ENCODE results near the gene GSE1. TPM values are rescaled to one million over a fixed set of nuclear protein-coding genes. Genes with fewer than 3 reads are reported as not detected.
A peak's percentile ranks its signal among the peaks of the same experiment; 100 is the strongest.

Gene GSE1
- 6.3 and 10.1 TPM in 2 replicates for total RNA-seq (2014; rRNA removed; shearing (Covaris generic))
- polyA plus RNA-seq (2015; cell fraction: cytosol; rRNA removed) = 4.2 and 5.0 TPM in 2 replicates
- polyA plus RNA-seq (2015; cell fraction: nucleus; rRNA removed) = 9.8 and 14.4 TPM in 2 replicates

DNA sequence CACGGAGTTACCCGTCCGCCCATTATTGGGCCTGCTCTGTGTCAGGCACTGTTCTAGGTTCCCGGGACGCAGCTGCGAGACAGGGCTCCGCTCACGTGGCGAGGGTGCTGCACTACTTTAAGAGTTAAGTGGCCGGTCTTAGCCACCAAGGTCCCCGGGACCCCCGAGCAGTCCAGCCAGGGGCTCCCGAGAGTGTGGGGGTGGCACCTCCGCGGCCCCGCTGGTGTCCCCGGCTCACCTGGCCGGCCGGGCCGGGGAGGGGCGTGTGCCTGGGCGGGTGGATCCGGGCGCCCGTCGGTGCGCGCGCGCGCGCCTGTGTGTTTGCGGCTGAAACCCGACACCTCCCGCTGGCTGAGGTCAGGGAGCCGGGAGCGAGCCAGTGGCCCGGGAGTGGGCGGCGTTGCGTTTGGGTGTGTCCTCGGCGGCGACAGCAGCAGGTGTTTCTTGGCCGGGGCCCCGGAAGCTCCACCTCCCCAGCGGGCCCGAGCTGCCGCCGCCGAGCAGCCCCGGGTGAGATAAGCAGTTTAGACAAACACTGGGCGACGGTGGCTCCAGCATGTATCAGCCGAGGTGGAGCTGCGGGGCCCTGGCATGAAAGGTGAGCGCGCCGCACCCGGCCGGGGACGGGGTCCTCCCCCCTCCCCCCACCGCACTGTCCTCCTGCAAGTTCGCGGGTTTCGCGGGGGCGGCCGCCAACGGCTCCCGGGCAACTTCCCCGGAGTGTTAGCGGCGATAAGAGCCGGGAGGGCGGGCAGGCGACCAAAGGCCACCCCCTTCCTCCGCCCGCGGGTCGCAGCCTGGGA lies at the start of gene GSE1:
Gene GSE1, plus strand, starts transcription at position 522 of the 803 bp plus-strand sequence. Its CDS starts 70 bp downstream, at position 592.
- DNase-seq (ENCODE audit: low read depth) = peak; percentile 85

DNA sequence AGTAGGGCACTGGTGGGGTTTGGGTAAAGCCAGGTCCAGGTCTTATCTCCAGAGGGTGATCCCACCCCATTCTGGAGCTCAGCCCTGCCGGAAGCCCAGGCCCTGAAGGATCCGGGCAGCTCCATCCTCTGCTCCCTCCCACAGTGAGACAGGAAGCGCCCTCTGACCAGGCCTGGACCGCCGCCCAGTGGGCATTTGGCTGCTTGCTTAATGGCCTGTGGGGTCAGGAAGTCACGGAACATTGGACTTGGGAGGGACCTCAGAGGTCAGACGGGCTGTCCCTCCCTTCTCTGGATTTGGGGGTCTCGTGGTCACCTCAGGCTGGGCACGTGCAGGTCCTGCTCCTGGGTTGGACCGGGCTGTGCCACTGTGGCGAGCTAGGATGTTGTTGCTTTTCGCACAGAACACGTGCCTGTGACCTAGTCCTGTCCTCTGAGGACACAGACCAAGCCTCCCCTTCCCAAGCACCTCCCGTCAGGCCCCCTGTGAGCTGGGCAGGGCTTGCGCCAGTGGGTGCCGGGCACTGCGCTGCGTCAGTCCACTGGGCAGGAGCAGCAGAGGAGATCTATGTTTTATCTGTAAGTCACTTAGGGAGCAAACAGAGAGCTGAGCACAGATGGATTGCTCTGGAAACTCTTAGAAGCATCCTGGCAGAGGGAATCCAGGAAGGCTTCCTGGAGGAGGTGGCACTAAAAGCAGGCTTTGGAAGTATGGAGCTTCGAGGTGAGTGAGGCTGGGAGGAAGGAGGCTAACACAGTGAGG lies 49.4 kb upstream of the GSE1 start:
- DNase-seq (ENCODE audit: low read depth) = no peak

DNA sequence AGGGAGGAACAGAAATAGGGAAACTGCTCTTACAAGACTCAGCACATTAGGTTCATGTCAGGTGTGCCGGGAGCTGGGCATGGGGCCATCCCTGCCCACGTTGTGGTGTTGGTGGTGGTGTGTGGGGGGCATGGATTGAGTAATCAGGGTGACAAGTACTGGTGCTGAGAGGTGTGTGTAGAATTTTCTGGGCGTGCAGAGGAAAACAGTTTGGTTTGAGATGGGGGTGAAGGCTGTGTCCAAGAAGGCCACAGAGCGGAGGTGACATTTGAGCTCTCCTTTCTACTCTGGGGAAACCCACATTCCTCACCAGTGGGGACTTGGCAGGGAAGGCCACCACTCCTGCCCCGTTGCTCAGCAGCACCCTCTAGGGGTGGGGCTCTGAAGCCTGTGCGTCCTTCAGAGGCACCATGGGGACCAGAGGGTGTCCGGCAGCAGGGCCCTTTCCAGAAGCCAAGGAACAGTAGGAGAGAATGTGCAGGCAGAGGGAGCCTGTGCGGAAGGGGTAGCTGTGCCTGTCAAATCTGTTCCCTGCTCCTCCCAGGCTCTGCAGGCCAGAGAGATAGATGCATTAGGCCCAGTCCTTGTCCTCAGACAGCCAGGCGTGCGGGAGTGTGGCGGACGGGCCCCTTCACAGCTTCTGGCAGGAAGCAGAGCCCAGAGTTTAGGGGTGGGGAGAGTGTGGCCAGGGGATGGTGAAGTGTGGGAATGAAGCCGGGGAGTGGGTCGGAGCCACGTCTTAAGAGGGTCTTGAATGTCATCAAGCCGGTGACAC lies 48.7 kb upstream of the GSE1 start:
- DNase-seq (ENCODE audit: low read depth) = no peak

DNA sequence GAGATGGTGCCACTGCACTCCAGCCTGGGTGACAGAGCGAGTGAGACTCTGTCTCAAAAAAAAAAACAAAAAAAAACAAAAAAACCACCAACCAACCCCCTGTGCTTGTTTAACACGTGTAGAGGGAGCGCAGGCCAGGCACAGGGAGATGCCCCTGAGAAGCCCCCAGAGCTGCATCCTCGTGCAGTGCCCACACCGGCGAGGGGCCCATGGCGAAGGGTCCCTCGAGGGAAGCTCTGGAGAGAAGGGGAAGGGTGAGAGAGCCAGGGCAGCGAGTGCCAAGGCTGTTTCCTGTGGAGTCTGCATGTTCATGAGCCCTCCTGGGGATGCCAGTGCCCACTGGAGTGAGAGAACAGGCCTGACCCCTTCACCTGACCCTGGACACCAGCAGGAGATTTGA lies 47.8 kb upstream of the GSE1 start:
- DNase-seq (ENCODE audit: low read depth) = no peak

DNA sequence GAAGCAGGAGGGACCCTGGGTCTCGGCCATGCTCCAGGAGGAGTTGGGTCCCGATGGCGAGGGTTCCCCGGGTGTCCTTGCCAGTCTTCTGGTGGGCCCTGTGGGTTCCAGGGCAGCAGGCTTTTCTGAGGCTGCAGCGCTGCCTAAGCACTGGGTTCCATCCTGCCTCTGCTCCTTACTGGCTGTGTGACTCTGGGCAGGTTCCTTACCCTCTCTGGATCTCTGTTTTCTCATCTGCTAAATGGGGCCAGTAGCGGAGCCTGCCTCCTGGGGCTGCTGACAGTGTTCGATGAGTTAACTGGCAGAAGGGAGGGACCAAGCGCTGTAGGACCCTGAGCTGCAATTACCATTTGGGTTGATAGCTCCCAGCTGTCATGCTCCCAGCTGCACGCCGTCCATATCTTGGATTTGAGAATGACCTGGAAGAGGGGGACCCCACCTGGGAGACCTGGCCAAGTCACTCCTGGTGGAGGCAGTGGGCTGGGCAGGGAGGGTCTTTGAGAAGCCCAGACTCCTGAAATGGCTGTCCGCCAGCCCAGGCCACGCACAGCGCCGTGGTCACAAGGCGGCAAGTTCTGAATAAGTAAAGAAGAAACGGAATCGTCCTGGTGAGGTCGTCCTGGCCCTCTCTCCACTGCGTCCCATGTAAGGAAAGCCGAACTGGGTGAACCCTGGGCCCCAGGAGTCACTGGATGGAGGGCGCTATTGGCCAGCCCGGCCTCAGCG lies 47.2 kb upstream of the GSE1 start:
- no peak for DNase-seq (ENCODE audit: low read depth)

DNA sequence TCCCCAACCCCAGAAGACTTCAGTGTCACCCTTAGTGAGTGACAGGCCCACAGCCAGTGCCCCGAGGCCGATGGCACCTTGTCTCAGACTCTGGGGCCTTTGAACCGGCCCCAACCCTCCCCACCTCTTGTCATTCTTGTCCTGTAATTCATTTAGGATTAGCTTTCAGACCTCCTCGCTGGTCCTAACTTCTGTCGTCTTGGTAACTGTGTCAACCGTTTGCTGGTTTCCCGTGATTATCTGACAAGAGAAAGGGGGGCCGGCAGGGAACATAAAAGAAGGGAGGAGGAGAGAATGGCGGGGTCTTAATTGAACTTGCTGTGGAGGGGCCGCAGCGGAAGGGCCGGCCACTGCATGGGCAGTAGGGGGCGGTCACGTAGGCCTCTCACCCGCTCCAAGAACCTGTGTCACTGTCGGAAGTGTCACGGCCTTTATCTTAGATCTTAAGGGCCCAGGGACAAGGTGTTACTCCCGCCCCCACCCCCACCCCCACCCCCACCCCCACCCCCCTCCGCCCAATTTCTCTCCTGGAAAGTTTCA lies 46.5 kb upstream of the GSE1 start:
- no peak for DNase-seq (ENCODE audit: low read depth)

DNA sequence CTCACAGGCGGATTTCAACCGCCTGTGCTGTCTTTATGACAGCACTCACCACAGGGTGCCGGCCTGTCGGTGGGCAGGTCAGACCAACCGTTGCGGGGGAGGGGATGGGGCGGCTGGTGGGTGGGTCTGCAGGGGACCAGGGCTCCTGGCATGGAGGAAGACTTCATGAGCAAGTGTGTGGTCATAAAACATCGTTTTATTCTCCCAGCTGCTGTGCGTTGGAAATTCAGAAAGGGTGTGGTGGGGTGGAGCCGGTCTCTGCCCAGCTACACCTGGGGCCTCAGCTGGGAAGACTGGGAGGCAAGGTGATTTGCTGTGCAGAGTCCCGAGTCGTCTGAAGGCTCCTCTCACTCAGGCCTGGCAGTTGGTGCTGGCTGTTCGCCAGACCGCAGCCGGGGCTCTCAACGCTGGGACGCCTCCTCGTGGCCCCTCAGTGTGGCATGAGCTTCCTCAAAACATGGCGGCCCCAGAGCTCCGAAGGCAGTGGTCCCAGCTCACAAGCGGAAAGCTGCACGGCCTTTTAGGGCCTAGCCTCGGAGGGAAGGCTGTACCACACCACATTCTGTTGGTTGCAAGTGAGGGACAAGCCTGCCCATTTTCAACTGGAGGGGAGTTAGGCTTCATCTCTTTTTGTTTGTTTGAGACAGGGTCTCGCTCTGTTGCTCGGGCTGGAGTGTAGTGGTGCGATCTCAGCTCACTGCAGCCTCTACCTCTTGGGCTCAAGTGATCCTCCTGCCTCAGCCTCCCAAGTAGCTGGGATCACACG lies 45.8 kb upstream of the GSE1 start:
- no peak for DNase-seq (ENCODE audit: low read depth)

DNA sequence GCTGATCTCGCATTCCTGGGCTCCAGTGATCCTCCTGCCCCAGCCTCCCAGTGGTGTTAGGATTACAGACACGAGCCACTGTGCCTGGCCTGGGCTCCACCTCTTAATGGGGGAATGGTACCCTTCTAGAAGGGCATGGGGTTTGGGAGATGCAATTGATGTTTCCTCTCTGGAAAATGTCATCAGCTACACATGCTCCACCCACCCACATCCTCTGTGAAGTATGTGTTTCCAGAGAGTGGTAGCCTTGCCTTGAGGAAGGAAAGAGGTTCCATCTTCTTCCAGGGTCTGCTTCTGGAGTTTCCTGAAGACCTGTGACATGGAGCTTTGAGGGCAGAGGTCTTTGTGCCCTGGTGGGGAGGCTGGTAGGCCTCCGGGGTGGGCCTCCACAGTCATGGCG lies 45.2 kb upstream of the GSE1 start:
- no peak for DNase-seq (ENCODE audit: low read depth)

DNA sequence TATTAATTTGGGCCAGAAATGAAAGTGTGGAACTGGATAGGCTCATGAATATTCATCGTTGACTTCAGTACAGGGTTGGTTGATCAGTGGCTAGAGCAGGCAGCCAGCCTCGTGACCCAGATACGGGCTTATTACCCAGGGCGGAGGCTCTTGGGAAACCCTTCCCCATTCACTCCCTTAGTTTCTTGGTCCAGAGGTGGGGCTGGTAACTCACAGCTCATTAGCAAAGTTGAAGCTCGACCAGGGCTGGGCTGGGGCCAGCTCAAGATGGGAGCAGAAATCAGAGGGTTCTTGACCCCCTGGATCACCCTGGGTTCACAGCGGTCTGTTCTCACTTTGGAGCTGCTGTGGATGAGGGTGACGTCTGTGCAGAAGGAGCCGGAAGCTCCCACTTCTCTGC lies 44.6 kb upstream of the GSE1 start:
- no peak for DNase-seq (ENCODE audit: low read depth)

DNA sequence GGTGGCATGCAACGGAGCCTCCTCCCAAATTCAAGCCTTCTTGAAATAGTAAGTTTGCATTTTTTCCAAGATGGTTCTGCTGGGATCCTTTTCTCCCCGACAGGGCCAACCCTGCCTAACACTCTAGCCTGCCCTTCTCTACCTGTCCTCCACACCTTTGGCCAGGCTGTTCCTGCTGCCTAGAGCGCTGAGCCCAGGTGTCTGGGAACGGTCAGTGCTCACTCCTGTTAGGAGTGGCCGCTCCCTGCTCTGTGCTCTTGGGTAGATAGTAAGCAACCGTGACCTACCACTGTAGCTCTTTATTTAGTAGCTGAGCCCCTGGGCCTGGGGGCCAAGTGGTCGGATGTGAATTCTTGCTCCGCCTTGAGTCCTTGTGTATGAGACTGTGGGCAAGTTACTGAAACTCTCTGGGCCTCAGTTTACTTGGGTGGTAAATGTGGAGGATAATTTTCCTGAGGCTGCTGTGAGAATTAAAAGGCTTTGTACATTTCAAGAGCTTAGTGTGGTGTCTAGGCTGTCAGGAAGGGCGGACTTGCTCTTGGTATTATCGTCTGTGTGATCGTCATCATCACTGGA lies 44.0 kb upstream of the GSE1 start:
- no peak for DNase-seq (ENCODE audit: low read depth)

DNA sequence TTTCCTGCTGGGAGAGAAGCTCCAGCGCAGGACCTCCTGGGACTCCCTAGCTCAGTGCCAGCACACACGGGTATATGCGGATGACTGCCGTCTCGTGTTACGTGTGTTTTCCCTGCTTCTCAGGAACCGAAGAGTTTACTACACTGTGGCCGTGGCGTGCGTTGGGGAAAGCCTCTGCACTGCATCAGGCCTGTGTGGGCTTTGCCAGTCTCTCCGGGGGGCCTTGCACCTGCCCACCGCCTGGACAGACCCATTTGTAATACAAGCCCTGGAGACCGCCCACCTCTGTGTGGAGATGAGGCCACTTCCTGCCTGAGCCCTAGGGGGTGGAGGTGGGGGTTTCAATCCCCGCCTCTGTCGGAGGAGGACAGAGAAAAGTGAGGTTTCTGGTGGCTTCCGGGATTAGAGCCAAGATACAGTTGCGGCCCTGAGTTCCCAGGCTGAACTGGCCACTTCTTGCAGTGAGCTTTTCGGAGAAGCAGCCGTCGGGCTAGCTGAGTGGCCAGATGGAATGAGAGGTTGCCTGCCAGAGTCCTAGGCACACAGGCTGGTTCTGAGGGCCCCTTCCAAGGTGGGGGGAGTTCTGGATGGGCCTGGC lies 43.4 kb upstream of the GSE1 start:
- DNase-seq (ENCODE audit: low read depth) = peak; percentile 73

DNA sequence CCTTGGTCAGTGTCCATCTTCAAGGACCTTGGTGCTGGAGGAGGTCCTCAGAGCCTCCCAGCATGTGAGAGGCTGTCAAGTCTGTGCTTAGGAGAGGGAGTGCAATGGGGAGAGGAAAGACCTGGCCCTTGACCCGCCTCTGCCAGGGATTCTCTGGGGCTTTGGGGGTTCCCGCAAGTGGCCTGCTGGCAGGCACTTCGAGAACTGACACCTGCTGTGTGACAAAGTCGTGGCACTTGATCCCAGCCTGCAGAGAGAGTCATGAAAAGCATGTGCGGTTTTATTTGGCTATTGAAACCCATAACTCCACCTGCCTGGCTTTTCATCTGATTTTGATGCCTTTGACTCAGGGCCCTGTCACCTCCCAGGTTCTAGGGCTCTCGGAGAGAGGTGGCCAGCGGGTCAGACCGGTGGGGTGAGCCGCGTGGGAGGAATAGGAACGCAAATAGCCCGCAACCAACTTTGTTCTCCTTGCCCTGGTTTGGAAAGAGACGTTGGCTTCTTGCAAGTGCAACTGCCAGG lies 42.8 kb upstream of the GSE1 start:
- no peak for DNase-seq (ENCODE audit: low read depth)

DNA sequence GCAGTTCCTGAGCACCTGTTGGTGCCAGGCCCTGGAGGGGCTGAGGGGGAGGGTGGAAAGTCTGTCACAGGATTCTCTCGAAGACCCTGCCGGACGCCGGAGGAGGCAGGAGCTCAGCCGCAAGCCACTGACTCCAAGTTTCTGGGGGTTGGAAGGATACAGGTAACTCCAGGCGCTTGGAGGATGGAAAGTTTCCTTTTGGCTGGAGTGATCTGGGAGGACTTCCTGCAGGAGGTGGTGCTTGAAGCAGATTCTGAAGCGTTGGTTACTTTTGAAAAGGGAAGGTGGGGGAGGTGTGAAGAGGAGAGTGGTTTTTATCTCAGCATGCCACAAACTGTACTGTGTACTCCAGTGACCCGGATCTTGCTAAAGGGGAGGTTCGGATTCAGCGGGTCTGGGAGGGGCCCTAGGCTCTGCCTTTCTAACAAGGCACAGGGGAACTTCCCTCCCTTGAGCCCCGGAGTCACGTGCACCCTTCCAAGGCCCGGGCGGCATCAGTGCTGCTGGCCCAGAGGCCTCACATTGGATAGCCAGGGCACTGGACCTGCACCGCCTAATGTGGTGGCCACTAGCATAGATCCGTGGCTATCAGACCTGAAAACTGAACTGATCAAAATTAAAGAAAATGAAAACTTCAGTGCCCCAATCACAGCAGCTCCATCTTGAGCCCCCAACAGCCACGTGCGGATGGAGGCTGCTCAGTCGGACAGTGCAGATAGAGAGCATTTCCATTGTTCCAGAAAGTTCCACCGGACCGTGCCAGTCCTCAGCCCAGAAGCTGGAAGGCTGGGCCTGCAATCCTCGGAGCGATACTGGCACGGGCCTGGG lies 42.2 kb upstream of the GSE1 start:
- DNase-seq (ENCODE audit: low read depth) = no peak

DNA sequence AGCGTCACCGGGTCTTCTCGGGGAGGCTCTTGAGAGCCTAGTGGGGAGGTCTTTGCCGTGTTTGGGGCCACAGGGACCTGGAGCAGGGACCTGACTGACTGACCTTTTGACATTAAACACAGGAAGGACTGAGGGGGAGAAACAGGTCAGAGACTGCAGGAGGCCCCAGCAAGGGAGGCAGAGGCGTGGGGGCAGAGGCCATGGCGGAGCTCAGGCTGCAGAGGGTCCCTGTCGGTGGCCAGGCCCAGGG lies 41.6 kb upstream of the GSE1 start:
- no peak for DNase-seq (ENCODE audit: low read depth)

DNA sequence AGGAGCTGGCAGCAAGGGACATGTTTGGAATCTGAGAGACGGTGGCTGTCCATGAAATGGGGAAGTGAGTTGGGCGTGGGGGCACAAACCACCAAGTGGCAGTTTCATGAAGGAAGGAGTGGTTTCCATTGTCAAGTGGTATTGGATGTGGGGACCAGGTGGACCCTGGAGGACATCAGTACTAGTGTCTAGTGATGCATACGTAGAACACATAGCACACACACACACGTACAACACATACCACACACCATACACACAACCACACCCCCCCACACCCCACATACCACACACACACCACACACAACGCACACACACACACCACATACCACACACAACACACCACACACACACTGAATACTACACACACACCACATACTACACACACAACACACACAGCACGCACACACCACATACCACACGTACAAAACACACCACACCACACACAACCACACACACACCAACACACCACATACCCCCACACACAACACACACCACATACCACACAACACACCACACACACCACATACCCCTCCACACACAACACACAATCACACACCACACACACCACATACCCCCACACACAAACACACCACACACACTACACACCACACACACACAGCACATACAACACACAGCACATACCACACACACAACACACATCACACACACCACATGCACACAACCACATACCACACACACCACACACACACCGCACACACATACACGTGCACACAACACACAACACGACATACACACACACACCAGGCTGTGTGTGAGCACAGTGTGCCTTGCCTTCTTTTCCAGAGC lies 41.1 kb upstream of the GSE1 start:
- DNase-seq (ENCODE audit: low read depth) = no peak

DNA sequence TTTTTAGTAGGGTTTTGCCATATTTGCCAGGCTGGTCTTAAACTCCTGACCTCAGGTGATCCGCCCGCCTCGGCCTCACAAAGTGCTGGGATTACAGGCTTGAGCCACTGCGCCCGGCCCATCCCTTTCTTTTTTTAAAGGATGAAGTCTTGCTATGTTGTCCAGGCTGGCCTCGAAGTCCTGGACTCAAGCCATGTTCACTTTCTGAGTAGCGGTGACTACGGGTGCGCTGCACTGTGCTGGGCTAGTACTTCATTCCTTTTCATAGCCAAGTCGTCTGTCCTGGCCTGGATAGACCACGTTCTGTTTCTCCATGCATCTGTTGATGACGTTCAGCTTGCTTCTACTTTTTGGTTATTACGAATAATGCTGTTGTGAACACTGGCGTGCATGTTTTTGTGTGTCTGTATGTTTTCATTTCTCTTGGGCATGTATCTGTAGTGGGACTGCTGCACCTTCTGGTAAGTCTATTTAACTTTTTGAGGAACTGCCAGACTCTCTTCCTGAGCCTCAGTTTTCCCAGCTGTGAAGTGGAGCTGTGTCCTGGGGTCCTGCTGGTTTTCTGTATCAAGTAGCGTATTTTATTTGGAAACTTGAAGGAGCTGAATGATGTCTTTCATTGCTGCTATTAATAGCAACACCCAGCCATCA lies 40.0 kb upstream of the GSE1 start:
- no peak for DNase-seq (ENCODE audit: low read depth)
